CD14-positive monocyte (primary cell): ENCODE measurements around the gene SLC35F3. TPM values are rescaled to one million over a fixed set of nuclear protein-coding genes. Genes with fewer than 3 reads are reported as not detected.
A peak's percentile ranks its signal among the peaks of the same experiment; 100 is the strongest.

Experiments
- DNase-seq, 3 donors: peaks; one replicate each; pipeline ENCODE4 v3.0.0-alpha.2; 2011 to 2022
- H2AFZ ChIP-seq: 2 replicates; pipeline ENCODE4 v1.6.0; 2012; ENCODE audit warnings: mild to moderate bottlenecking, low read depth, low read length, inconsistent platforms; ENCODE audit not compliant: insufficient read depth, poor library complexity, severe bottlenecking
- H3K27ac ChIP-seq, 2 donors: 1 replicate in 1 of 2; 2 replicates in 1 of 2; pipeline ENCODE4 v1.5.1; 2012 to 2013; ENCODE audit warnings: low read length in 2 of 2, control low read depth in 1 of 2, inconsistent platforms in 1 of 2, low read depth in 1 of 2, mild to moderate bottlenecking in 1 of 2
- H3K27me3 ChIP-seq, 2 donors: one replicate each; pipeline versions ENCODE4 v1.6.0 to v1.6.1; 2011 to 2013; ENCODE audit warnings: low read length in 2 of 2; ENCODE audit not compliant: control insufficient read depth in 2 of 2, insufficient read depth in 2 of 2
- H3K36me3 ChIP-seq, 2 donors: replicated peaks in 1 of 2; 1 replicate in 1 of 2; 2 replicates in 1 of 2; pipeline versions ENCODE4 v1.5.1 to v1.6.1; 2012 to 2013; ENCODE audit warnings: low read length in 2 of 2, control low read depth in 1 of 2, inconsistent platforms in 1 of 2, mild to moderate bottlenecking in 1 of 2; ENCODE audit not compliant: insufficient read depth in 2 of 2, control insufficient read depth in 1 of 2
- H3K4me1 ChIP-seq, 2 donors: 1 replicate in 1 of 2; 2 replicates in 1 of 2; pipeline versions ENCODE4 v1.5.1 to v1.6.1; 2012 to 2013; ENCODE audit warnings: low read length in 2 of 2, control low read depth in 1 of 2, inconsistent platforms in 1 of 2, mild to moderate bottlenecking in 1 of 2, moderate library complexity in 1 of 2; ENCODE audit not compliant: insufficient read depth in 2 of 2, control insufficient read depth in 1 of 2
- H3K4me2 ChIP-seq: replicated peaks from 2 replicates; pipeline ENCODE3; 2012; ENCODE audit warnings: low read length, moderate library complexity, mild to moderate bottlenecking; ENCODE audit not compliant: poor library complexity, severe bottlenecking; ENCODE audit errors: extremely low read depth
- H3K4me3 ChIP-seq, 3 experiments: fragments of 200-600 bp in 1 of 3; sonication (generic) in 1 of 3; replicated peaks in 1 of 3; 1 replicate in 2 of 3; 2 replicates in 1 of 3; pipeline ENCODE4 v1.5.1; 2011 to 2013; ENCODE audit warnings: low read length in 3 of 3, mild to moderate bottlenecking in 3 of 3, control low read depth in 2 of 3, low read depth in 2 of 3, inconsistent platforms in 1 of 3, moderate library complexity in 1 of 3
- H3K79me2 ChIP-seq: 2 replicates; pipeline ENCODE4 v1.6.0; 2012; ENCODE audit warnings: mild to moderate bottlenecking, control low read depth, inconsistent platforms, low read length, moderate library complexity; ENCODE audit not compliant: insufficient read depth
- H3K9ac ChIP-seq: 2 replicates; pipeline ENCODE4 v1.6.0; 2017; ENCODE audit warnings: low read length, mild to moderate bottlenecking; ENCODE audit not compliant: insufficient read depth, poor library complexity, severe bottlenecking
- H3K9me3 ChIP-seq, 2 donors: replicated peaks in 1 of 2; 1 replicate in 1 of 2; 2 replicates in 1 of 2; pipeline versions ENCODE4 v1.5.1 to v1.6.1; 2012 to 2013; ENCODE audit warnings: low read length in 2 of 2, control low read depth in 1 of 2; ENCODE audit not compliant: control insufficient read depth in 1 of 2, insufficient read depth in 1 of 2
- H4K20me1 ChIP-seq: 2 replicates; pipeline ENCODE4 v1.6.0; 2012; ENCODE audit warnings: mild to moderate bottlenecking, low read length, control low read depth, moderate library complexity; ENCODE audit not compliant: insufficient read depth
- H3K27ac Mint-ChIP-seq, 7 donors: one replicate each; pipeline ENCODE4 v1.8.0; 2020; ENCODE audit warnings: mild to moderate bottlenecking in 7 of 7, mixed read lengths in 7 of 7, moderate library complexity in 6 of 7, inconsistent platforms in 2 of 7
- H3K27me3 Mint-ChIP-seq, 3 donors: one replicate each; pipeline ENCODE4 v1.8.0; 2021 to 2022; ENCODE audit warnings: low read depth in 3 of 3, mild to moderate bottlenecking in 3 of 3, mixed read lengths in 3 of 3, moderate library complexity in 3 of 3, inconsistent platforms in 1 of 3
- H3K36me3 Mint-ChIP-seq, 2 donors: one replicate each; pipeline ENCODE4 v1.8.0; 2020; ENCODE audit warnings: mixed read lengths in 2 of 2, inconsistent platforms in 1 of 2, mild to moderate bottlenecking in 1 of 2
- H3K4me1 Mint-ChIP-seq: one replicate; pipeline ENCODE4 v1.8.0; 2020; ENCODE audit warnings: mild to moderate bottlenecking, mixed read lengths
- H3K4me3 Mint-ChIP-seq, 2 donors: one replicate each; pipeline ENCODE4 v1.8.0; 2020; ENCODE audit warnings: mild to moderate bottlenecking in 2 of 2, mixed read lengths in 2 of 2, moderate library complexity in 1 of 2
- H3K9me3 Mint-ChIP-seq, 7 donors: one replicate each; pipeline ENCODE4 v1.8.0; 2020 to 2022; ENCODE audit warnings: mixed read lengths in 7 of 7, mild to moderate bottlenecking in 6 of 7, moderate library complexity in 6 of 7, inconsistent platforms in 2 of 7
- CTCF ChIP-seq: fragments of 200-600 bp; IDR thresholded peaks from one replicate; pipeline ENCODE4 v1.8.0; 2022; ENCODE audit warnings: antibody characterized with exemption, mild to moderate bottlenecking
- WGBS: methylation state at CpG from one replicate; pipeline ENCODE4 v1.1.5; 2013; ENCODE audit warnings: missing lambda C conversion rate; ENCODE audit not compliant: insufficient coverage; 5-methylcytosine and 5-hydroxymethylcytosine counted together
- intact Hi-C, 2 donors: fragments of 100-400 bp; cut with micrococcal nuclease; formaldehyde crosslinking; loops; one replicate each; pipeline versions ENCODE4 v1.15.0 to v1.15.1; 2023
- polyA plus RNA-seq, 3 donors: library from polyadenylated mRNA; depleted of rRNA in 1 of 3; unstranded in 2 of 3; stranded (reverse) in 1 of 3; fragments of 300-500 nt in 2 of 3; fragments of >200 nt in 1 of 3; fragmentation: Illumina TruSeq in 2 of 3; gene quantifications; 1 replicate in 2 of 3; 2 replicates in 1 of 3; pipeline ENCODE4 v1.2.3, GENCODE V29; 2012 to 2021

SLC35F3 gene
- polyA plus RNA-seq, 3 donors = 0.17 to 0.78 TPM; not detected in 1

GRCh38 chr1:234089396-234089795, 184.9 kb downstream of the SLC35F3 start:
- Mint-ChIP-seq H3K27me3 (peaks cover 0 to 4% (median 0%) of the 10 kb centered on the region in 3 donors), H3K9me3 (peaks cover 0 to 10% (median 6%) of the 10 kb centered on the region in 7 donors), H3K4me1 (peaks cover 23% of the 10 kb centered on the region), H3K36me3 (no peaks in the 10 kb centered on the region), H3K4me3 (peak overlapping the region in 1 of 2 donors; percentile 28), H3K27ac (no peak overlapping the region)
- Histone ChIP-seq H3K36me3 (no peaks in the 10 kb centered on the region), H3K27me3 (no peaks in the 10 kb centered on the region), H3K4me3 (no peak overlapping the region), H3K9ac (no peak overlapping the region), H3K4me2 (no peak overlapping the region), H3K27ac (no peak overlapping the region), H4K20me1 (no peaks in the 10 kb centered on the region), H3K4me1 (peaks cover 3 to 5% of the 10 kb centered on the region in 2 donors), H3K79me2 (no peaks in the 10 kb centered on the region), H3K9me3 (peaks cover 0 to 8% of the 10 kb centered on the region in 2 donors), H2AFZ (no peak overlapping the region)
- 84% methylated on average over 2 of the region's 3 CpGs for WGBS
- no peak for DNase-seq
- no peak for TF ChIP-seq CTCF
- intact Hi-C loops = no loop called here

- no peak for DNase-seq
- H3K36me3 Mint-ChIP-seq = no peaks in the 10 kb centered on the region
- H3K27ac Mint-ChIP-seq = no peak overlapping the region
- H3K9me3 Mint-ChIP-seq = peaks cover 0 to 10% (median 6%) of the 10 kb centered on the region in 7 donors
- no peak for TF ChIP-seq CTCF
- no peak overlapping the region for H3K27ac ChIP-seq
- 90% methylated on average over 5 of the region's 8 CpGs for WGBS
- H3K4me1 ChIP-seq = peaks cover 5 to 13% of the 10 kb centered on the region in 2 donors
- intact Hi-C loops = no loop called here
- H3K9ac ChIP-seq = no peak overlapping the region
- H3K9me3 ChIP-seq = peaks cover 0 to 8% of the 10 kb centered on the region in 2 donors
- no peak overlapping the region for H2AFZ ChIP-seq
- no peak overlapping the region for H3K4me3 Mint-ChIP-seq
- H3K4me1 Mint-ChIP-seq = peaks cover 32% of the 10 kb centered on the region
- H3K4me3 ChIP-seq = no peak overlapping the region
- H4K20me1 ChIP-seq = no peaks in the 10 kb centered on the region
- H3K79me2 ChIP-seq = no peaks in the 10 kb centered on the region
- H3K4me2 ChIP-seq = no peak overlapping the region
- H3K27me3 ChIP-seq = no peaks in the 10 kb centered on the region
- peaks cover 0 to 4% (median 0%) of the 10 kb centered on the region in 3 donors for H3K27me3 Mint-ChIP-seq
- no peaks in the 10 kb centered on the region for H3K36me3 ChIP-seq
Measured at GRCh38 chr1:234090212-234091064, 186.0 kb downstream of the SLC35F3 start.
